ENCODE results near the gene PRDM15. TPM values are rescaled to one million over a fixed set of nuclear protein-coding genes. Genes with fewer than 3 reads are reported as not detected.
A peak's percentile ranks its signal among the peaks of the same experiment; 100 is the strongest.

The PRDM15 gene
- total and polyA plus RNA-seq, 3 experiments from 2014 or later: 2.2 to 13.1 (median 12.0) TPM

DNA sequence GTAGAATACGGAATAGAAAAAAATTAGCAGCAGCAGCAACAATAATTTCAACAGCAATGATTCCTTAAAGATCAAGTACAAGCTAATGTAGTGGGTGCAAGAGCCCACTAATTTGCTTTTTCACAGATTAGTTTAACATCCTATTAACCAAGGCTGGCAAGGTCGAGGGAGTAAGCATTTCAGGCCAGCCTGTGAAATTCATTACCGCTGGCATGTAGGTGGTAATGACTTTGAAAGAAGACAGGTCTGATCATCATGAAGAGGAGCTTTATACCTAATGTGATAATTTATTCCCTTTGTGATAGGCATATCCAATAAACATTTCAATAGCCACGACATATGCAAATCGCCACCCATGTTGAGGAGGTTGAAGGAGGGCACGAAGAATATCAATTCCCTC, 11.2 kb upstream of the PRDM15 start:
- no peak overlapping the region for H3K27ac Mint-ChIP-seq
- no peaks in the 10 kb centered on the region for H3K9me3 ChIP-seq (ENCODE audit: low read length)
- H3K4me1 Mint-ChIP-seq: peaks cover 0 to 2% (median 1%) of the 10 kb centered on the region in 3 donors
- no peak overlapping the region for H3K4me3 ChIP-seq (ENCODE audit: low read length)
- H3K4me1 ChIP-seq (ENCODE audit: insufficient read depth, low read length): peaks cover under 1% of the 10 kb centered on the region
- H3K27me3 ChIP-seq (ENCODE audit: insufficient read depth, low read length, poor library complexity, severe bottlenecking): no peaks in the 10 kb centered on the region
- H3K9me3 Mint-ChIP-seq: no peaks in the 10 kb centered on the region
- no peak overlapping the region for H3K27ac ChIP-seq (ENCODE audit: low read depth, low read length)
- H3K27me3 Mint-ChIP-seq: no peaks in the 10 kb centered on the region
- H3K36me3 ChIP-seq (ENCODE audit: insufficient read depth, low read length): no peaks in the 10 kb centered on the region
- no peak overlapping the region for H3K4me3 Mint-ChIP-seq
- peaks cover 0 to 4% (median 2%) of the 10 kb centered on the region in 3 donors for H3K36me3 Mint-ChIP-seq
- ChIA-PET POLR2A (no interaction called here), CTCF (no interaction called here)
- DNase-seq: no peak

- Mint-ChIP-seq H3K27ac (no peak overlapping the region), H3K4me1 (no peaks in the 10 kb centered on the region), H3K9me3 (no peaks in the 10 kb centered on the region), H3K27me3 (no peaks in the 10 kb centered on the region), H3K36me3 (peaks cover 0 to 4% (median 2%) of the 10 kb centered on the region in 3 donors), H3K4me3 (no peak overlapping the region)
- CTCF ChIA-PET: interaction anchor here (0.5 kb wide), 1 partner anchor 72 kb away, joined by 3 read pairs; no protein-coding TSS in a partner anchor
- Histone ChIP-seq H3K4me1 (ENCODE audit: insufficient read depth, low read length) (no peaks in the 10 kb centered on the region), H3K9me3 (ENCODE audit: low read length) (no peaks in the 10 kb centered on the region), H3K36me3 (ENCODE audit: insufficient read depth, low read length) (no peaks in the 10 kb centered on the region), H3K27ac (ENCODE audit: low read depth, low read length) (no peak overlapping the region), H3K4me3 (ENCODE audit: low read length) (no peak overlapping the region), H3K27me3 (ENCODE audit: insufficient read depth, low read length, poor library complexity, severe bottlenecking) (no peaks in the 10 kb centered on the region)
- POLR2A ChIA-PET: no interaction called here
- no peak for DNase-seq
Observed at GRCh38 chr21:41888749-41889376, 9.7 kb upstream of the PRDM15 start.

DNA sequence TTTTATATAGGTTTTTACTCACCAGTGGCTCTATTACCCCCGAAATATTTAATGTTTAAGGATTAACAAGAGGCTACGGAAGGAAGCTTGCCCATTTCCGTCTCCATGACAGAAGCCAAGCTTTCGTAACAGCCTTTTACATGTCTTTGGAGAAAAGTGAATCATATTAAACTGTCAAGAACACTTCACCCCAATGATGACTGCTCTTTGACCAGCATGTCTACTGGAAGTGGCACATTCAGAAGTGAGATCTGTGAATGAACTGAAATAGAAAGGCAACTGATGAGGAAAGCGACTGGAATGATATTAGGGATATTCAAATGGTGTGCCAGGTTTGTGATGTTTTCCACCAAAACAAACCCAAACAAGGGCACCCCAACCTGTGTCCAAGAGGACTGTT, 8.5 kb upstream of the PRDM15 start:
- H3K27ac ChIP-seq (ENCODE audit: low read depth, low read length): no peak overlapping the region
- no peak overlapping the region for H3K4me3 ChIP-seq (ENCODE audit: low read length)
- Mint-ChIP-seq H3K9me3 (no peaks in the 10 kb centered on the region), H3K27me3 (no peaks in the 10 kb centered on the region), H3K4me3 (no peak overlapping the region), H3K27ac (peak overlapping the region in 1 of 8 donors; percentile 26), H3K4me1 (no peaks in the 10 kb centered on the region), H3K36me3 (peaks cover 0 to 4% (median 2%) of the 10 kb centered on the region in 3 donors)
- H3K36me3 ChIP-seq (ENCODE audit: insufficient read depth, low read length): no peaks in the 10 kb centered on the region
- H3K27me3 ChIP-seq (ENCODE audit: insufficient read depth, low read length, poor library complexity, severe bottlenecking): no peaks in the 10 kb centered on the region
- ChIA-PET CTCF (no interaction called here), POLR2A (no interaction called here)
- H3K4me1 ChIP-seq (ENCODE audit: insufficient read depth, low read length): no peaks in the 10 kb centered on the region
- no peaks in the 10 kb centered on the region for H3K9me3 ChIP-seq (ENCODE audit: low read length)
- DNase-seq: no peak

- H3K27ac ChIP-seq (ENCODE audit: low read depth, low read length): no peak overlapping the region
- H3K36me3 Mint-ChIP-seq: peaks cover 0 to 4% (median 2%) of the 10 kb centered on the region in 3 donors
- no peaks in the 10 kb centered on the region for H3K27me3 Mint-ChIP-seq
- no peak overlapping the region for H3K27ac Mint-ChIP-seq
- no peaks in the 10 kb centered on the region for H3K9me3 Mint-ChIP-seq
- H3K4me1 ChIP-seq (ENCODE audit: insufficient read depth, low read length): no peaks in the 10 kb centered on the region
- H3K9me3 ChIP-seq (ENCODE audit: low read length): no peaks in the 10 kb centered on the region
- H3K4me3 Mint-ChIP-seq: no peak overlapping the region
- no peaks in the 10 kb centered on the region for H3K27me3 ChIP-seq (ENCODE audit: insufficient read depth, low read length, poor library complexity, severe bottlenecking)
- no peak for DNase-seq
- no peak overlapping the region for H3K4me3 ChIP-seq (ENCODE audit: low read length)
- no peaks in the 10 kb centered on the region for H3K4me1 Mint-ChIP-seq
- no peaks in the 10 kb centered on the region for H3K36me3 ChIP-seq (ENCODE audit: insufficient read depth, low read length)
- POLR2A ChIA-PET: no interaction called here
- CTCF ChIA-PET: no interaction called here
Observed at GRCh38 chr21:41886328-41886727, 7.2 kb upstream of the PRDM15 start.

- Mint-ChIP-seq H3K36me3 (peaks cover 0 to 4% (median 2%) of the 10 kb centered on the region in 3 donors), H3K27ac (no peak overlapping the region), H3K27me3 (no peaks in the 10 kb centered on the region), H3K4me3 (no peak overlapping the region), H3K4me1 (no peaks in the 10 kb centered on the region), H3K9me3 (no peaks in the 10 kb centered on the region)
- Histone ChIP-seq H3K4me1 (ENCODE audit: insufficient read depth, low read length) (no peaks in the 10 kb centered on the region), H3K36me3 (ENCODE audit: insufficient read depth, low read length) (no peaks in the 10 kb centered on the region), H3K27ac (ENCODE audit: low read depth, low read length) (no peak overlapping the region), H3K9me3 (ENCODE audit: low read length) (no peaks in the 10 kb centered on the region), H3K27me3 (ENCODE audit: insufficient read depth, low read length, poor library complexity, severe bottlenecking) (no peaks in the 10 kb centered on the region), H3K4me3 (ENCODE audit: low read length) (no peak overlapping the region)
- ChIA-PET POLR2A (no interaction called here), CTCF (no interaction called here)
- no peak for DNase-seq
Observed at GRCh38 chr21:41885341-41886024, 6.3 kb upstream of the PRDM15 start.

DNA sequence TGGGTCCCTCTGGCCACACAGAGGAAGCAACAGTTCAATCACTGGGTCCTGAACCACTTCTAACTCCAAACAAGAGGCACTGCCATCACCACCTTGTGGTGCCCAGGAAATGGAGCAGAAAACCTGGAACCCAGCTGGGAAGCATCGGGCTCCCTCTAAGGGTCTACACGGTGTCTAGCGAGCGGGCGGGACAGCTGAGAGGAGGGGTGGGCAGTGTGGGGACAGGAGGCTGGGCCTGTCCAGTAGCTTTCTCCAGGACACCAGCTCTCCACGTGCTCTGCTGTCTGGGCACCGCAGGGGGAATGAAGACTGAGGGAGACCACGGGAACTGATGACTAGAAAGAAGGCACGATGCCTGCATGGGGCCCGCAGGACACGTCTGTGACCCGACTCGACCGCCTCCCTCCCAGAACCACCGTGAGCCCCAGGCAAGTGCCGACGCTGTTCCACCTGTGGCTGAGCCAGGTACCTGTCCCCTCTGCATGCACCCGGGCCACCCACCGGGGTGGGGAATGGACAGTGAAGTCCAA, 5.4 kb upstream of the PRDM15 start:
- DNase-seq: no peak
- Mint-ChIP-seq H3K27me3 (no peaks in the 10 kb centered on the region), H3K4me3 (no peak overlapping the region), H3K4me1 (peaks cover 4 to 5% (median 5%) of the 10 kb centered on the region in 3 donors), H3K27ac (peak overlapping the region in 1 of 8 donors; percentile 43), H3K9me3 (no peaks in the 10 kb centered on the region), H3K36me3 (peaks cover 0 to 7% (median 2%) of the 10 kb centered on the region in 3 donors)
- Histone ChIP-seq H3K9me3 (ENCODE audit: low read length) (no peaks in the 10 kb centered on the region), H3K27ac (ENCODE audit: low read depth, low read length) (no peak overlapping the region), H3K36me3 (ENCODE audit: insufficient read depth, low read length) (no peaks in the 10 kb centered on the region), H3K27me3 (ENCODE audit: insufficient read depth, low read length, poor library complexity, severe bottlenecking) (no peaks in the 10 kb centered on the region), H3K4me1 (ENCODE audit: insufficient read depth, low read length) (peaks cover 6% of the 10 kb centered on the region), H3K4me3 (ENCODE audit: low read length) (no peak overlapping the region)
- POLR2A ChIA-PET: no interaction called here
- CTCF ChIA-PET: no interaction called here

- Mint-ChIP-seq H3K36me3 (peaks cover 0 to 4% (median 0%) of the 10 kb centered on the region in 3 donors), H3K4me3 (no peak overlapping the region), H3K9me3 (no peaks in the 10 kb centered on the region), H3K27ac (no peak overlapping the region), H3K27me3 (no peaks in the 10 kb centered on the region), H3K4me1 (peaks cover 4 to 6% (median 5%) of the 10 kb centered on the region in 3 donors)
- Histone ChIP-seq H3K9me3 (ENCODE audit: low read length) (no peaks in the 10 kb centered on the region), H3K4me1 (ENCODE audit: insufficient read depth, low read length) (peaks cover 7% of the 10 kb centered on the region), H3K27ac (ENCODE audit: low read depth, low read length) (no peak overlapping the region), H3K36me3 (ENCODE audit: insufficient read depth, low read length) (no peaks in the 10 kb centered on the region), H3K4me3 (ENCODE audit: low read length) (no peak overlapping the region), H3K27me3 (ENCODE audit: insufficient read depth, low read length, poor library complexity, severe bottlenecking) (no peaks in the 10 kb centered on the region)
- CTCF ChIA-PET: no interaction called here
- POLR2A ChIA-PET: no interaction called here
- DNase-seq: no peak
Observed at GRCh38 chr21:41883582-41883981, 4.4 kb upstream of the PRDM15 start.

DNA sequence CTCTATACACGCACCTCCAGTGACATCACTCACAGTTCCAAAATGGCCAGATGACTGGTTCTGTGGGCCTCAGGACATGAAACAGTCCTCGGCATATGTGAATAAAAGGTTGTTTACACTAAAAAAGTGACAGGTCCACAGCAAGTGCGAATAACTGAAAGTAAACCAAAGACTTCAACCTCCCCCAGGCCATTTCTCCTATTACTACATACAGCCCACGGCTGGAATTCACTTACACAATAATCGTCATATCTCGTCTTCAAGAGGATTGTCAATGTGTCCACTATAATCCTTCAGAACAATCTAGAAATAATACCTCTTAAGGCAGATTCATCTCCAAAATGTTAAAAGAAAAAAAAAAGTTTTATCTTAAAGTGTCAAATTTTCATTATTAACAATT, 1.9 kb upstream of the PRDM15 start:
- ChIA-PET CTCF (no interaction called here), POLR2A (no interaction called here)
- H3K27me3 Mint-ChIP-seq: no peaks in the 10 kb centered on the region
- peak overlapping the region in 6 of 7 donors; percentile 36 to 88 (median 62) for H3K4me3 Mint-ChIP-seq
- Histone ChIP-seq H3K4me3 (ENCODE audit: low read length) (no peak overlapping the region), H3K27ac (ENCODE audit: low read depth, low read length) (no peak overlapping the region), H3K9me3 (ENCODE audit: low read length) (no peaks in the 10 kb centered on the region), H3K36me3 (ENCODE audit: insufficient read depth, low read length) (no peaks in the 10 kb centered on the region), H3K4me1 (ENCODE audit: insufficient read depth, low read length) (peaks cover 21% of the 10 kb centered on the region), H3K27me3 (ENCODE audit: insufficient read depth, low read length, poor library complexity, severe bottlenecking) (no peaks in the 10 kb centered on the region)
- H3K27ac Mint-ChIP-seq: peak overlapping the region in 3 of 8 donors; percentile 10 to 78 (median 64)
- H3K9me3 Mint-ChIP-seq: no peaks in the 10 kb centered on the region
- peaks cover 0 to 5% (median 0%) of the 10 kb centered on the region in 3 donors for H3K36me3 Mint-ChIP-seq
- DNase-seq: no peak
- peaks cover 15 to 28% (median 21%) of the 10 kb centered on the region in 3 donors for H3K4me1 Mint-ChIP-seq
